Measurements from ENCODE around the gene DYNC1I1. TPM values are rescaled to one million over a fixed set of nuclear protein-coding genes. Genes with fewer than 3 reads are reported as not detected.

The DYNC1I1 gene
- total RNA-seq, 1 donor from 2014 or later, result 4.4 TPM

- peak overlapping the region; percentile 72 for H3K27ac Mint-ChIP-seq
- TF ChIP-seq CTCF (IDR thresholded peaks at IDR 0.05; ENCODE audit: unreplicated experiment), result no peak
- H3K36me3 Mint-ChIP-seq, result no peaks in the 10 kb centered on the region
- no peak overlapping the region for H3K4me3 Mint-ChIP-seq
- H3K27me3 Mint-ChIP-seq (ENCODE audit: low read depth), result no peaks in the 10 kb centered on the region
- peak; percentile 33 to 65 for DNase-seq (ENCODE audit: low spot score in 2 of 2, unreplicated experiment in 2 of 2)
- peaks cover 8% of the 10 kb centered on the region for H3K9me3 Mint-ChIP-seq
- H3K4me1 Mint-ChIP-seq, result peaks cover 18% of the 10 kb centered on the region
These were observed 87.1 kb downstream of the DYNC1I1 start for GRCh38 chr7:95859429-95859828.

- no peak for DNase-seq (ENCODE audit: low spot score in 2 of 2, unreplicated experiment in 2 of 2)
- H3K27me3 Mint-ChIP-seq (ENCODE audit: low read depth), result no peaks in the 10 kb centered on the region
- peaks cover 18% of the 10 kb centered on the region for H3K4me1 Mint-ChIP-seq
- no peak for TF ChIP-seq CTCF (IDR thresholded peaks at IDR 0.05; ENCODE audit: unreplicated experiment)
- peaks cover 4% of the 10 kb centered on the region for H3K9me3 Mint-ChIP-seq
- no peaks in the 10 kb centered on the region for H3K36me3 Mint-ChIP-seq
- no peak overlapping the region for H3K4me3 Mint-ChIP-seq
- H3K27ac Mint-ChIP-seq, result peak overlapping the region; percentile 28
These were observed 88.7 kb downstream of the DYNC1I1 start for GRCh38 chr7:95861041-95861440.

GRCh38 chr7:95863623-95864022, 91.3 kb downstream of the DYNC1I1 start:
- Mint-ChIP-seq H3K27ac (no peak overlapping the region), H3K4me1 (peaks cover 18% of the 10 kb centered on the region), H3K36me3 (no peaks in the 10 kb centered on the region), H3K9me3 (peaks cover 4% of the 10 kb centered on the region), H3K4me3 (no peak overlapping the region), H3K27me3 (ENCODE audit: low read depth) (no peaks in the 10 kb centered on the region)
- TF ChIP-seq CTCF (IDR thresholded peaks at IDR 0.05; ENCODE audit: unreplicated experiment), result no peak
- no peak for DNase-seq (ENCODE audit: low spot score in 2 of 2, unreplicated experiment in 2 of 2)

- Mint-ChIP-seq H3K27me3 (ENCODE audit: low read depth) (no peaks in the 10 kb centered on the region), H3K9me3 (no peaks in the 10 kb centered on the region), H3K36me3 (no peaks in the 10 kb centered on the region), H3K27ac (no peak overlapping the region), H3K4me3 (no peak overlapping the region), H3K4me1 (peaks cover 9% of the 10 kb centered on the region)
- DNase-seq (ENCODE audit: low spot score in 2 of 2, unreplicated experiment in 2 of 2), result no peak
- TF ChIP-seq CTCF (IDR thresholded peaks at IDR 0.05; ENCODE audit: unreplicated experiment), result no peak
These were observed 93.5 kb downstream of the DYNC1I1 start for GRCh38 chr7:95865716-95866371.

- H3K36me3 Mint-ChIP-seq, result no peaks in the 10 kb centered on the region
- H3K27me3 Mint-ChIP-seq (ENCODE audit: low read depth), result no peaks in the 10 kb centered on the region
- no peak for DNase-seq (ENCODE audit: low spot score in 2 of 2, unreplicated experiment in 2 of 2)
- no peaks in the 10 kb centered on the region for H3K9me3 Mint-ChIP-seq
- H3K4me1 Mint-ChIP-seq, result peaks cover 11% of the 10 kb centered on the region
- no peak overlapping the region for H3K4me3 Mint-ChIP-seq
- no peak overlapping the region for H3K27ac Mint-ChIP-seq
- TF ChIP-seq CTCF (IDR thresholded peaks at IDR 0.05; ENCODE audit: unreplicated experiment), result no peak
These were observed 95.0 kb downstream of the DYNC1I1 start for GRCh38 chr7:95867309-95867708.

Data from mesothelial cell of epicardium (in vitro differentiated cells).